ENCODE measurements around the gene SKP2. TPM values are rescaled to one million over a fixed set of nuclear protein-coding genes. Genes with fewer than 3 reads are reported as not detected.
A peak's percentile ranks its signal among the peaks of the same experiment; 100 is the strongest.

SKP2 gene
- total RNA-seq, 1 experiment from 2014 or later: 88.0 TPM

- no peak for DNase-seq (ENCODE audit: low read depth)
These were observed 47.7 kb downstream of the SKP2 start for GRCh38 chr5:36199620-36200019.

- DNase-seq (ENCODE audit: low read depth): peak; percentile 68
These were observed 48.6 kb downstream of the SKP2 start for GRCh38 chr5:36200513-36200912.

GRCh38 chr5:36202521-36202961, 50.6 kb downstream of the SKP2 start:
- DNase-seq (ENCODE audit: low read depth): peak; percentile 47

- DNase-seq (ENCODE audit: low read depth): no peak
These were observed 53.4 kb downstream of the SKP2 start for GRCh38 chr5:36205329-36205728.

GRCh38 chr5:36206913-36207312, 55.0 kb downstream of the SKP2 start:
- DNase-seq (ENCODE audit: low read depth): no peak

GRCh38 chr5:36208786-36209185, 56.9 kb downstream of the SKP2 start:
- no peak for DNase-seq (ENCODE audit: low read depth)

GRCh38 chr5:36209664-36210063, 57.8 kb downstream of the SKP2 start:
- no peak for DNase-seq (ENCODE audit: low read depth)

- peak; percentile 8 for DNase-seq (ENCODE audit: low read depth)
These were observed 62.5 kb downstream of the SKP2 start for GRCh38 chr5:36214436-36214835.

GRCh38 chr5:36215910-36216309, 64.0 kb downstream of the SKP2 start:
- DNase-seq (ENCODE audit: low read depth): no peak

GRCh38 chr5:36217567-36217966, 65.7 kb downstream of the SKP2 start:
- no peak for DNase-seq (ENCODE audit: low read depth)

GRCh38 chr5:36217988-36218387, 66.1 kb downstream of the SKP2 start:
- no peak for DNase-seq (ENCODE audit: low read depth)

- DNase-seq (ENCODE audit: low read depth): no peak
These were observed 70.7 kb downstream of the SKP2 start for GRCh38 chr5:36222620-36223019.

GRCh38 chr5:36227046-36227445, 75.1 kb downstream of the SKP2 start:
- no peak for DNase-seq (ENCODE audit: low read depth)

GRCh38 chr5:36228505-36228904, 76.6 kb downstream of the SKP2 start:
- DNase-seq (ENCODE audit: low read depth): no peak

GRCh38 chr5:36230151-36230790, 78.4 kb downstream of the SKP2 start:
- DNase-seq (ENCODE audit: low read depth): peak; percentile 67

GRCh38 chr5:36232533-36232932, 80.6 kb downstream of the SKP2 start:
- DNase-seq (ENCODE audit: low read depth): no peak

Other genes starting within 250 kb of the SKP2 start
- gene CAPSL, start 213.5 kb upstream of the SKP2 start, total RNA-seq (2014; rRNA removed): 0.26 and 0.52 TPM in 2 replicates
- not detected in 2 replicates for gene UGT3A1, start 160.7 kb upstream of the SKP2 start, total RNA-seq (2014; rRNA removed)
- gene UGT3A2, start 85.2 kb upstream of the SKP2 start, total RNA-seq (2014; rRNA removed): 1.1 TPM in 1 of 2 replicates, not detected in the other
- gene LMBRD2, start 224 bp upstream of the SKP2 start, total RNA-seq (2014; rRNA removed): 14.7 and 15.9 TPM in 2 replicates
- gene NADK2, start 89.8 kb downstream of the SKP2 start, total RNA-seq (2014; rRNA removed): 20.5 and 22.2 TPM in 2 replicates
- 0.83 and 2.1 TPM in 2 replicates for gene RANBP3L, start 149.8 kb downstream of the SKP2 start, total RNA-seq (2014; rRNA removed)

Measured in LHCN-M2 (cell line).